Measurements from ENCODE around the gene TSGA10.

DNA sequence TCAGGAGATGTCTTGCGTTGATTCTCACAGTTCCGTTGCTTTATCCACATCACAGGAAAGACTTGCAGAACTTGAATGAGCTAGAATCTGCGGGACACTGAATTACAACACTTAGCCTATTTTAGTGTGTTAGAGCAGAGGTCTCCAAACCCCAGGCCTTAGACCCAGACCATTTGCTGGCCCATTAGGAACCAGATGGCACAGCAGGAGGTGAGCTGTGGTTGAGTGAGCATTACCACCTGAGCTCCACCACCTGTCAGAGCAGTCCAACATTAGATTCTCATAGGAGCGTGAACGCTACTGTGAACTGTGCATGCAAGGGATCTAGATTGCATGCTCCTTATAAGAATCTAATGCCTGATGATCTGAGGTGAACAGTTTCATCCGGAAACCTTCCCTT lies 30.1 kb upstream of the TSGA10 start:
- TF ChIP-seq POLR2A (IDR thresholded peaks at IDR 0.05) = no peak
- TF ChIP-seq, protein P1, sequence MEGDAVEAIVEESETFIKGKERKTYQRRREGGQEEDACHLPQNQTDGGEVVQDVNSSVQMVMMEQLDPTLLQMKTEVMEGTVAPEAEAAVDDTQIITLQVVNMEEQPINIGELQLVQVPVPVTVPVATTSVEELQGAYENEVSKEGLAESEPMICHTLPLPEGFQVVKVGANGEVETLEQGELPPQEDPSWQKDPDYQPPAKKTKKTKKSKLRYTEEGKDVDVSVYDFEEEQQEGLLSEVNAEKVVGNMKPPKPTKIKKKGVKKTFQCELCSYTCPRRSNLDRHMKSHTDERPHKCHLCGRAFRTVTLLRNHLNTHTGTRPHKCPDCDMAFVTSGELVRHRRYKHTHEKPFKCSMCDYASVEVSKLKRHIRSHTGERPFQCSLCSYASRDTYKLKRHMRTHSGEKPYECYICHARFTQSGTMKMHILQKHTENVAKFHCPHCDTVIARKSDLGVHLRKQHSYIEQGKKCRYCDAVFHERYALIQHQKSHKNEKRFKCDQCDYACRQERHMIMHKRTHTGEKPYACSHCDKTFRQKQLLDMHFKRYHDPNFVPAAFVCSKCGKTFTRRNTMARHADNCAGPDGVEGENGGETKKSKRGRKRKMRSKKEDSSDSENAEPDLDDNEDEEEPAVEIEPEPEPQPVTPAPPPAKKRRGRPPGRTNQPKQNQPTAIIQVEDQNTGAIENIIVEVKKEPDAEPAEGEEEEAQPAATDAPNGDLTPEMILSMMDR (IDR thresholded peaks at IDR 0.05) = no peak

All from lower leg skin (tissue), 3 donors.